Right renal pelvis (tissue), 4 donors: ENCODE data around the gene QSOX2. TPM values are rescaled to one million over a fixed set of nuclear protein-coding genes. Genes with fewer than 3 reads are reported as not detected.

ENCODE experiments used
- DNase-seq, 4 donors: peaks; one replicate each; pipeline ENCODE4 v3.0.0-alpha.2; 2013; ENCODE audit warnings: low read depth in 4 of 4, low spot score in 3 of 4, missing footprints in 1 of 4
- polyA plus RNA-seq, 4 donors: library from polyadenylated mRNA; unstranded; fragments of 120-200 nt; gene quantifications; one replicate each; pipeline ENCODE4 v1.2.1, GENCODE V29; 2013; ENCODE audit not compliant: insufficient read length in 4 of 4

Gene QSOX2
- polyA plus RNA-seq, 4 donors: 16.3 to 17.5 (median 16.6) TPM

- no peak for DNase-seq
Measured at GRCh38 chr9:136192289-136193126, 53.1 kb downstream of the QSOX2 start.

DNA sequence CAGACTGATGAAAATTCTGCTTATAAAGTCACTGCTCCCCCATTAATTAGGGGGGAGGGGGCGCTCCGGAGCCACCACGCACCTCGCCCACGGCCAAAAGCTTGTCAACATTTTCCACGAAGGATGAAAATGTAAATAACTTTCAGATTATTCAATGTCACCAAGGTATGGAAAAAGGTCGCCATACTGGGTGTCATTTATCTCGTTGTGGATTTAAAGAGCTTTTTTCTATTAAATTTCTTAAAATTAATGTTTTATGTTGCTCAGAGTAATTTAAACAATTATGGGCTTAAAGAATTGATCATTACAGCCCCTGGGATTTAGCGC, 53.7 kb downstream of the QSOX2 start:
- no peak for DNase-seq

GRCh38 chr9:136191099-136191959, 54.3 kb downstream of the QSOX2 start:
- DNase-seq: no peak

DNA sequence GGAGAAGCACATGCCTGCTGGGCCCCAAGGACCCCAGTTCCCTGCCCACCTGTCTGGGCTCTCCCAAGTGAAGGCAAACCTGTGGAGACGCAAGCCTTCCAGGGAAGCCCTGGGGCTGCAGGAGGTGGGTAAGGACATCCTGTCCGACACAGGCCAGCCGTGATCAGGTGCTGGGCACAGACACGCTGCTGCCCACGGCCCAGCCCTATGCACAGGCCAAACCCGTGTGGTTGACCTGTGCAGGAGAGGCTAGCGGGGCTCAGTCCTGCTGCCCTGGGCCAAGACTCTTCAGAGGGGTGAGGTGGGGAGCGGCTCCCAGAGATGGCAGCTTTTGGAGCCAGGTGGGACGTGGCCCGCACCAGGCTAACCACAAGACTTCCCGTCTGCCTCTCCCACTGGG, 55.0 kb downstream of the QSOX2 start:
- no peak for DNase-seq

DNA sequence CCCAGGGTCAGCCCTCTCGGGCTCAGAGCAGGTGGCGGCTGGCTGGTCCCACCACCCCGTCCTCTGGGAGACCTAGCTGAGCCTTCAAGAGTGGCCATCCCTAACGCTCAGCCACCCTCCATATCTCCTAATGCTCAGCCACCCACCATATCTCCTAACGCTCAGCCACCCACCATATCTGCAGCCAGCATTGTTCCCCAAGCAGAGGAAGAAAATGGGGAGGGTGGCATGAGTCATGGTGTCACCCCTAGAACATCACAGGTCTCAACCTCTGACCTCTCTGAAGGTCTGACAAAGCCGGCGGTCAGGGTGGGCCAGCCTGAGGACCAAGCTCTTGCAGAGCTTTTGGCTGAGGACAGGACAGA, 55.4 kb downstream of the QSOX2 start:
- DNase-seq: no peak

DNA sequence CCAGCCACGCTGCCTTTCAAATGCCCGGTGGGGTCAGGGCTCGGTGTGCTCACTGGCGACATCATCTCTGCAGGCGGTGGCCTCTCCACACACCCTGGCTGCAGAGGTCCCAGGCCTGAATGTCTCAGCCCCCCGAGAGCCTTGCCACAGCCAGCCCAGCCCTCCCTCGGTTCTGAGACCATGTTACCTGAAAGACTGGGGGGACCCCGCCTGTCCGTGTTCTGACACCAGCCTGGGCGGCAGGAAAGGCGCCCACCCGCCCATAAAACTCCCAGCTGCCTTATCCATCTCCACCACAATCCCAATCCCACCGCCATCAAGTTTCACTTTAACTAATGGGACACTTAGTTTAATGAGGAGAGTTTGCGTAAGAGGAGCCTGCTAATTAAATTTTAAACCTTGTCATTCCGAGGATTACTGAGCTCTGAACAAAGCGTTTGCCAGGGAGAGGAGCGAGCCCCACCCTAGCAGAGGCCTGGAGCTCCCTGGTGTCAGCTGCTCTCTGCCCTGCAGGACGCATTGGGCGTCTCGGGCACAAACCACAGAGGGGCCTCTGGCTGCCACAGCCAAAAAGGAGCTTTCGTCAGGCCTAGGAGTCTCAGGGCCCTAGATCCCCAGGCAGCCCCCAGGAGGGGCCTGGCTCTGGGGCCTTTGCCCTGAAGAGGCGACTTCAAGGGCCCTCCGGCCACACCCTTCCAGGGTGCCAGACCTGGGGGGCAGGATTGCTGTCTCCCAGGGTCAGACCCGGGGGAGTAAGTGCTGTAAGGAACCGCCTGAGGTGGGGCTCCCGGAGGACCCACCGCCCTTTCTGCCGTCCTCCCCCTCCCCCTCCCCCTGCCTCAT, 56.0 kb downstream of the QSOX2 start:
- no peak for DNase-seq

- DNase-seq: no peak
Measured at GRCh38 chr9:136187683-136188586, 57.7 kb downstream of the QSOX2 start.

DNA sequence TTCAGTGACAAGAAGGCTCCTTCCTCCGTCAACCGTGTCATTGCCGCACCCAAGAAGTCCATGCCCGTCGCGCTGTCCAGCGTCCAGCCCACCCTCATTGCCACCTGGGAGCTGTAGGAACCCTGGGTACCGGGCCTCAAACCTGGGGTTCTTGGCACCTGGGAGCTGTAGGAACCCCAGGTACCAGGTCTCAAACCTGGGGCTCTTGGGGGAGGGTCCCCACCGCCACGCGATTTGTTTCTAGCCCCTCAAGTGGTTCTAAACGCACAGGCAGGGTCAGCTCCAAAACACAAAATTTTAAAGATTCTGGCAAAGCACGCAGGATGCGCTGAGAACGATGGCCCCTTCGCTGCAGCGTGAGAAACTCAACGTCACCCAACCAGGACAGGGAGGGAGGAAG, 58.4 kb downstream of the QSOX2 start:
- no peak for DNase-seq

GRCh38 chr9:136186386-136186785, 59.2 kb downstream of the QSOX2 start:
- DNase-seq: no peak

DNA sequence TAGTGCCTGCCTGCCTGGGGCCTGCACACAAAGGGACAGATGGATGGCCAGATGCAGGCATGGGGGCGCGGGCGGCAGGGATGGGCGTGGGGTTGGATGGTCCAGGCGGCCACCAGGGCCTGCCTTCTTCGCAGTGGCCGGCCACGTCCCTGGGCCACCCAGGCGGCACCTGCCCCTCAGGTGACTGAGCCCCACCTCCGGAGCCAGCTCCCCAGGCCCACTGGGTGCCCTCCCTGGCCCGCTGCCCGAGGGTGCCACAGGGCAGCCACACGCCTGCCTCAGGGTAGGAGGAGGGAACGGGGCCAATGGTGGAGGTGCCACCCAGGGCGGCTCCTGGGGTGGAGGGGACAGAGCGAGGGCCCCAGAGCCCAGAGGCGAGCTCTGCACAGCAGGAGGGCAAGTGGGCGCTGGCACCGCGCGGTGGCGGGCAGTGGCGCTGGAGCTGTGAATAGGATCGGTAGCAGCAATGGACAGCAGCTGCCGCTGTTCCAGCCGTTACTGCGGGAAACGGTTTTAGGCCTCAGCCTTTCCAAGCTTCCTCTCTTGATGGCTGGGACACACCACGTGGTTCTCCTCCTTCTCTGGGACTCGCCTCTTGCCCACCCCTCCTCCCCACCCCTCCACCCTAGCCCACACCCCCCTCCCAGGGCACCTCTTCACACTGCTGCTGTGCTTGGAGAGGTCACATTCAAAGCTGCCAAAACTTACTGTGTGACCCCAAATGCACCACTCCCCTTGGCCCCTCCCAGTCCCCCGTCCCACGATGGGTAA, 59.8 kb downstream of the QSOX2 start:
- DNase-seq: no peak

- DNase-seq: no peak
Measured at GRCh38 chr9:136185066-136185465, 60.5 kb downstream of the QSOX2 start.

- no peak for DNase-seq
Measured at GRCh38 chr9:136182850-136183422, 62.7 kb downstream of the QSOX2 start.

DNA sequence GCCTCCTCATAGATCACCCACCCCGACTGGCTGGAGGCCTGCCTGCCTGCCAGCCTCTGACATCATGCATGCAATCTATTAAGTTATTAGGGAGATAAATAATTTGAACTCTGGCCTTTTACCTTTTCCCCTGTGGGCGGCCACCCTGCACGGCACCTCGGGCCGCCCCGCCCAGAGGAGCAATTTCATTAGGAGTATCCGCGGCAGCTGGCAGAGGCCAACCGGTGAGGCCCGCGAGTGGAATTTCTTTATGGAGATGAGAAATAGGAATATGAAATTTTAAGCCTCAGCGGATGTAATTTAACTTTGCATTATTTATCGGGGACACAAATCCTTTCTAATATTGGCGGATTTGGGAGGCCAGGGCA, 63.2 kb downstream of the QSOX2 start:
- no peak for DNase-seq

GRCh38 chr9:136181784-136182419, 63.7 kb downstream of the QSOX2 start:
- no peak for DNase-seq

GRCh38 chr9:136180586-136180985, 65.0 kb downstream of the QSOX2 start:
- DNase-seq: no peak

DNA sequence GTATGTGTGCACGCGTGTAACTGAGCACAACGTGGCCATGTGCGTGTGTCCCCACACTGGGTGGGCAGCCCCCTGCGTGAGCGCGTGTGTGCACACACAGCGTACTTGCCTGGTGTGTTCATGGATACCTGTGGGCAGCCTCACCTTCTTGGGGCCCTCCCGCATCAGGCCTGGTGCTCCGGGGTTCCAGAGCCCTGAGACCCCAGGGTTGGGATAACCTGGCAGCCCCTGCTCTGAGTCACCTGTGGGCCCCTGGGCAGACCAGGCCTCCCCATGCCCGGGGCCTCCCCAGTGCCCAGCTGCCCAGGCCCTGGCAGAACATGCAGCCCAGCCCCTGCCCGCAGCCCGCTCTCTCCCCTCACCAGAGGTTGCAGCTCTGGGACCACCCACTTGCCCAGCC, 65.9 kb downstream of the QSOX2 start:
- DNase-seq: no peak

- DNase-seq: no peak
Measured at GRCh38 chr9:136179101-136179616, 66.5 kb downstream of the QSOX2 start.

DNA sequence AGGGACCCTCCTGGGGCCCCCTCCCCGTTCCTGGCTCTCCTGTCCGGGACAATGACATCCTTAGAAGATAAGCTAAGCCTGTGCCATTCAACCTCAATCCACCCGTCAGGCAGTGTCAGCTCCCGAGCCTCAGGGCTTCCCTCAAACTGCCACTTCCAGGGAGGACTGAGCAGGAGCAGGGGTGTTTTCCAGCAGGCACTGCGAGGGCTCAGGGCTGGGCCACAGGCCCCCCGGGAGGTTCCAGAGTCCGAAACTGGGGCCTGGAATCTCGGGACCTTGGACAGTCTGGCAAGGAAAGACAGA, 66.9 kb downstream of the QSOX2 start:
- DNase-seq: no peak
